GF-D8 (cell line): ENCODE results near the gene PLPPR4.
"Not testable (repeated sequence)": the region's sequence is repeated elsewhere in the genome, so short reads cannot be mapped to it uniquely, and the experiment has no call there.

ENCODE experiments used
- DNase-seq: peaks from one replicate; lab custom pipeline; 2025; lab: John Stamatoyannopoulos, UW

Gene PLPPR4

DNA sequence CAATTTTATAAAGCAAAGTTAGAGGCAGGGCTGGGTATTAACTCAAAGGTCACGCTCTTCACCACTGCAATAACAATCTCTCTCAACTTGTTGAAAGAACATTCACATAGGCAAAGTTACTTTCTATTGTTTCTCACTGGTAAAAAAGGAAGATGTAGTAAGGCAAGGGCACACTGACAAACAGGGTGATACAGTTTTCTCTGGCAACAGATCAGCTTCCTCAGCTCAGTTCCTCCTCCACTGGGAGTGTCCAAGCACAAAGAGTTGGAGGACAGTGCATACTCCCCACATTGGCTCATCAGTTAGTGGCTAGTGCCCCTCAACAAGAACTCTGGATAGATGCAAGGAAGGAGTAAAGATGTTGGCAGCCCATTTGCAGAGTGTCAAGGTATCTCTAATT lies 3.7 kb downstream of the PLPPR4 start:
- no peak for DNase-seq

DNA sequence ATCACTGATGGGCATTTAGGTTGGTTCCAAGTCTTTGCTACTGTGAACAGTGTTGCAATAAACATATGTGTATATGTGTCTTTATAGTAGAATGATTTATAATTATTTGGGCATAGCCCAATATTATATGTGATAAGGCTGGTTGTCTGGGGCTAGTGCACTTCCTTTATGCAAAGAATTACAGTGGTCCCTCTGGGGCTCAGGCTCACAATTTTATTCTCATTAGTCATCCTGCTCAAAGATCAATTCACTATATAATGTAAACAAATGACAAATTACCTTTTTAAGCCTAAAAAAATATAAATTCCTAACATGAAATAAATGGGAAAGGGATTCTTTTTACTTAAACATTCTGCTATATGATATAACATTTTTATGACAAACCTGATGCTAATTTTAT lies 5.0 kb downstream of the PLPPR4 start:
- DNase-seq: no peak

DNA sequence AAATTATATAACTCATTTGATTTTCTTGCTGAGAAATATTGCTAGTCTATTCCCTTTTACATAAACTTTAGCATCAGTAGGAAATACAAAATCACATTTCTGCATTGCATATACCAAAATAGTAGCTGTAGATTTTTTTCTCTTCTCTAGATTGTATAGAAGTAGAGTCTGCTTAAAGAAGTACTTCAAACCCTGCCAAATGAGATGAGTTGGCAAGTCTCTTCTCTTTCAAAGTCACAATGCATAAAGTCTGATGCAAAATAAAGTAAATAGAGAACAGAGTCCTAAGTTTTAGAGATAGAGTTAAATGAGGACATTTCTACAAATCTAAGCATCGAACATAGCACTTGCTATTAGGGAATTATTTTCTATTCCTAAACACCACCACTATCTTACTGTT lies 6.4 kb downstream of the PLPPR4 start:
- DNase-seq: no peak

DNA sequence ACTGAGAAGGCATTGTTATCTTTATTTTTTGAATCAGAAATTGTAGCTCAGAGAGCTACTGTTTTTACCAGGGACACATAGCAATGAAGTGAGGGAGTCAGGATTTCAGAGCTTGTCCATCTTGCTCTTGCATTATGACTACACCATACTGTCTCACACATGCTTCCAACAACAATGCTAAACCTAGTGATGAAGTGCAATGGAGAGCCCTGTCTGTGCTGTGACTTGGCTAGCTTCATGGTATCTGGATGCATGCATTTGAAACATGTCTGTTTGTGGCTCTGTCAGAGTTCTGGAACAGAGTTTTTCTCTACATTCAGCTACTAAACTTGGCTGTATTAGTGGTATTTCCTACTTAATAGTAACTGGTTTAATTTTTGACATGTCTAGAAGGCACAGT lies 7.0 kb downstream of the PLPPR4 start:
- DNase-seq: no peak

DNA sequence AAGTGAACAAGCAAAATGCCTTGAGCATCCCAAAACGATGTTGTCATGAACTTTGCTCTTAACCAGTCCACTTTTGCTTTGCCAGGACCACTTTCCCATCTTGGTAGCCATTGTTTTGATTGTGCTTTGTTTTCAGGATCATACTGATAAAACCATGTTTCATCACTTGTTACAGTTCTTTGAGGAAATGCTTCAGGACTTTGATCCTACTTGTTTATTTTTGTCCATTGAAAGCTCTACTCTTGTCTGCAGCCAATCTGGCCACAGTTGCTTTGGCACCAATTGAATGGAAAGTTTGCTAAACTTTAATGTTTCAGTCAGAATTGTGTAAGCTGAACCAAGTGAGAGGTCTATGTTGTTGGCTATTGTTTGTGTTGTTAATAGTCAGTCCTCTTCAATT lies 12.8 kb downstream of the PLPPR4 start:
- no peak for DNase-seq

DNA sequence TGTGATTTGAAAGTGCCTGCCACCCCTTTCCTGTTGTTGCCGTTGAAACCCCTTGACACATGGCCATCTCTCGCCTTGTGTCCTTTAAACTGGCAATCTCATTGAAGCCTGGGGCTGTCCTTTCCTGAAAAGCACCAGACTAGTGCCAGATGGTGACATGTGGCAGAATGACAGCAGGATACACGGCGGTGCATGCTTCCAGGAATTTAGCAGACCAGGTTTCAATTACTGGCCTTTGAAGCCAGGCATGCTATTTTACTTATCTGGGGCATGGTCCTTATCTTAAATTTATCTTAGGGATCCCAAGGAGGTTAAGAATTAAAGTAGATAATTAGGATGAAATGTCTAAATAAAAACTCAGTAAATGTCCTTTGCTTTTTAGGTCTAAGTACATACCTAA lies 15.2 kb downstream of the PLPPR4 start:
- DNase-seq: no peak

DNA sequence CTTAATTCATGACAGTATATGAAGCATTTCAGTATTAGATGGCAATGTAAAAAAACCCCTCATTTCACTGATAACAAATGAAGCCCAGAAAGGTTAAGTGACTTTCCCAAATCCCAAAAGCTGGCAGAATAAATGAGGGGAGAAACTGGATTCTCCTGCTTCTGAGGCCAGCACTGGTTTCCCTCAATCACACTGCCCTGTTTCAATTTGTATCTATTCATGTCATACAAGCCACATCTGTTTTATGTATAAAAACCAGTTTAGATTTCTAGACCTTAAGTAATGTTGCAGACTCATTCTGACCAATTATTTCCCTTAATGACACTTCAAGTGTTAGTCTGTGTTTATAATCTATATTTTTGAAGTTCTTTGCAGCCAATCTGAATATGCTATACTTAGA lies 16.8 kb downstream of the PLPPR4 start:
- no peak for DNase-seq

DNA sequence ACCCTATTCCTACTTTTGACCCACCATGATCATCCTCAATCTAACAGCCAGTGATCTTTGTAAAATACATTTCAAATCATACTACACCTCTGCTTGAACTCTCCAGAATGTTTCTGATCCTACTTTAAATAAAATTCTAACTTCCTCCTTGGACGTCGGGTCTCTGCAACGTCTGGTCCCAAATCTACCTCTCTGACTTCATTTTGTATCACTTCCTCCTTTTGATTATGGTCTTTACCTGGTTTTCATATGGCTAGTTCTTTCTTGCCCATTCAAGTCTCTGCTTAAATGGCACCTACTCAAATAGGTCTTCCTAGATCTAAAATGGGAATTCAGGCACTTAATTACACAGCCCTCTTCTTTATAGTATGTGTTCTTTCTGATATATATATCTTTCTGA lies 18.2 kb downstream of the PLPPR4 start:
- no peak for DNase-seq

DNA sequence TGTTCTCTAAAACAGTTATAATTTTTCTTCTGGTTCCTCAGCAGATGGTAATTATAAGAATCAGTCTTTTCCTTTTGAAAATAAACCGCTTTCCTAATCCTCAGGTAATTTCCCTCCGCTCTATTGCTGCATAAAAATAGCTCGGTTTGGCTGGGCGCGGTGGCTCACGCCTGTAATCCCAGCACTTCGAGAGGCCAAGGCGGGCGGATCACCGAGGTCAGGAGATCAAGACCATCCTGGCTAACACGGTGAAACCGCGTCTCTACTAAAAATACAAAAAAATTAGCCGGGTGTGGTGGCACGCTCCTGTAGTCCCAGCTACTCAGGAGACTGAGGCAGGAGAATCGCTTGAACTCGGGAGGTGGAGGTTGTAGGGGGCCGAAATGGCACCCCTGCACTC lies 19.2 kb downstream of the PLPPR4 start:
- not testable (repeated sequence) for DNase-seq

DNA sequence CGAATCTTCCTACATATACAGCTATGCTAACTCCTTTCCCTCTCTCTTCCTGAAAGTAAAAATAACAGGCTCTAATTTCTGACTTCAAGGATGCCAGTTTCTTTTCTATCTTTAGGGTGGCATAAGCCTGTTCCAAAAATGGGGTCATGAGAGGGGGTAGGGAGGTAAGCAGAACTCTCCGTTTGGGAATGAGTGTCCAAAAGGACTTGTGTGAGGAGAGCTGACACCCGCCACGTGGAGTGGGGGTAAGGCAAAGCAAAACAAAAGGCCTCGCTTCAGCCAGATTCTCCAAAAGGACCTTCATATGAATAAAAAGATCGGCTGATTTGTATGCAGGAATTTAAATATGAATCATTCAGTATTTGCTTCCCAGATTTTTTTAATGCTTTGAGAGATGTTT lies 28.6 kb downstream of the PLPPR4 start:
- DNase-seq: no peak

DNA sequence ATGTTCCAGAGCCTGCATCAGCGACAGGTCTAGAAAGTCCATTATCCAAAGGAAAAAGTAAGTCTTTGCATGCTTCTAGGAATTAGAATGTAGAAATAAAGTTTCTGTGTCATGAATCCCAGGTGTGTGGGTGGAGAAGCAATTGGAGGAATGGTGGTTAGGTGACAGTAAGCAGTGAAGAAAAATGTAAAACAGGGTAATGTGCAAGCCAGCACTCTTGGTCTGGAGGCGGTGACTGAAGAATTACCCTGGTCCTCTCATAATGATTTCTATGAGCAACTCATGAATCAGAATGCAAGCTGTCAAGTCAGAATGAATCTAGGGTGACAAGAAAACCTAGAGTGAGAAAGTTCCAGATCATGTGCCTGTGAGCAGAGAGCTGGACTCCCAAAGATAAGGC lies 33.6 kb downstream of the PLPPR4 start:
- no peak for DNase-seq

DNA sequence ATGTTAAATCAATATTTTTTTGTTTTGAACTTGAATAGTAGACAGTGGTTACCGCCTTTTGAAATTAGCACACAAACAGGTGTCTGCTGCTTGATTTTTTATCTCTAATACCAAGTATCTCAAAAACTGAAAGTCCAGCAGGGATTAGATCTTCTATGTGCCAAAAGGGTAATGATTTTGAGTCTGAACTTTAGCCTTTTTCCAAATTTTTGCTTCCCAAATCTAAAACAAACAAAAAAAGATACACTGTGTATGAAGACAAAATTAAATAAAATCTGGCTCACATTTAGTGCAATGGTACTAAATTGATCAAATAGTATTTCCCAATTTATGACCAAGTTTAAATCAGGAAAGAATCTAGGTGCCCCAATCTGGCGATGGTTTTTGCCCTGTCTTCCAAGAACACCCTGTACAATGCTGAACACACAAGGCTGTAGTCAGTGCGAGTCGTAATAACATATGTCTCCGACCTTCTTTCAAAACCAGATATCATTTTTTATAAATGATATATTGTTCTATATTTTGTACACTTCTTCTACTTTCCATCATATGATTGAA lies 40.5 kb downstream of the PLPPR4 start:
- DNase-seq: no peak

DNA sequence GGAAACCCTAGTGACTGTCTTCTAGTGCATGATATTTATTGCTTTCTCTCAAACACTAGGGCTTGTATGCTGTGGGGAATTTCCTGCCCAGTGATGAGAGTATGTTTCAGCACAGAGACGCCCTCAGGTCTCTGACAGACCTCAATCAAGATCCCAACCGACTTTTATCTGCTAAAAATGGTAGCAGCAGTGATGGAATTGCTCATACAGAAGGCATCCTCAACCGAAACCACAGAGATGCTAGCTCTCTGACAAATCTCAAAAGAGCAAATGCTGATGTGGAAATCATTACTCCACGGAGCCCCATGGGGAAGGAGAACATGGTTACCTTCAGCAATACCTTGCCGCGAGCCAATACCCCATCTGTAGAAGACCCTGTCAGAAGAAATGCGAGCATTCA lies 41.3 kb downstream of the PLPPR4 start:
- DNase-seq: no peak

DNA sequence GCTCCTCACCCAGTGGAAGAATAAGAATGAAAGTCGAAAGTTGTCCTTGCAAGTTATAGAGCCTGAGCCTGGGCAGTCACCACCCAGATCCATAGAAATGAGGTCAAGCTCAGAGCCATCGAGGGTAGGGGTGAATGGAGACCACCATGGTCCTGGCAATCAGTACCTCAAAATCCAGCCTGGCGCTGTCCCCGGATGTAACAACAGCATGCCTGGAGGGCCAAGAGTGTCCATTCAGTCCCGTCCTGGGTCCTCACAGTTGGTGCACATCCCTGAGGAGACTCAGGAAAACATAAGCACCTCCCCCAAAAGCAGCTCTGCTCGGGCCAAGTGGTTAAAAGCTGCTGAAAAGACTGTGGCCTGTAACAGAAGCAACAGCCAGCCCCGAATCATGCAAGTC lies 41.8 kb downstream of the PLPPR4 start:
- DNase-seq: no peak

DNA sequence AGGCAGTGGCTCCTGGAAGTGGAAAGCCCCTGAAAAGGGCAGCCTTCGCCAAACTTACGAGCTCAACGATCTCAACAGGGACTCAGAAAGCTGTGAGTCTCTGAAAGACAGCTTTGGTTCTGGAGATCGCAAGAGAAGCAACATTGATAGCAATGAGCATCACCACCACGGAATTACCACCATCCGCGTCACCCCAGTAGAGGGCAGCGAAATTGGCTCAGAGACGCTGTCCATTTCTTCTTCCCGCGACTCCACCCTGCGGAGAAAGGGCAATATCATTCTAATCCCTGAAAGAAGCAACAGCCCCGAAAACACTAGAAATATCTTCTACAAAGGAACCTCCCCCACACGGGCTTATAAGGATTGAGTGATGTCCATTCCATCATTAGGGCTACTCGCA lies 42.4 kb downstream of the PLPPR4 start:
- no peak for DNase-seq

DNA sequence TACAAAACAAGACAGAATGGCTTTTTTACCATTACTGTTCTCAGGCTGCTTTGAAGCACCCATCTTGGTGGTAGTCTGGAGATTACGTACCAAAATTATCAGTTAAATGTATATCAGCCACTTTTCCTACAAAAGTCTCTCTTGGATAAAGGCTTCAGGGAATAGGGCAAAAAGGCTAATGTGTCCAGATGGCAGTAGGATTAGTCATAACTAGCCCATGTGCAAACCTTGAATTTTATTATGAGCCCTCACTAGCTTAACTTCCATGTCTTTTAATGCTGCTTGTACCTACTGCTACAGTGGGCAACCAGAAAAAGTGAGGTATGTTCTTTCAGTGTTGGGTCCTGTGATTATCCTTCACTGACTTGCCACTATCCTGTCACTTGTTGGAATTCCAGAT lies 51.0 kb downstream of the PLPPR4 start:
- DNase-seq: no peak

DNA sequence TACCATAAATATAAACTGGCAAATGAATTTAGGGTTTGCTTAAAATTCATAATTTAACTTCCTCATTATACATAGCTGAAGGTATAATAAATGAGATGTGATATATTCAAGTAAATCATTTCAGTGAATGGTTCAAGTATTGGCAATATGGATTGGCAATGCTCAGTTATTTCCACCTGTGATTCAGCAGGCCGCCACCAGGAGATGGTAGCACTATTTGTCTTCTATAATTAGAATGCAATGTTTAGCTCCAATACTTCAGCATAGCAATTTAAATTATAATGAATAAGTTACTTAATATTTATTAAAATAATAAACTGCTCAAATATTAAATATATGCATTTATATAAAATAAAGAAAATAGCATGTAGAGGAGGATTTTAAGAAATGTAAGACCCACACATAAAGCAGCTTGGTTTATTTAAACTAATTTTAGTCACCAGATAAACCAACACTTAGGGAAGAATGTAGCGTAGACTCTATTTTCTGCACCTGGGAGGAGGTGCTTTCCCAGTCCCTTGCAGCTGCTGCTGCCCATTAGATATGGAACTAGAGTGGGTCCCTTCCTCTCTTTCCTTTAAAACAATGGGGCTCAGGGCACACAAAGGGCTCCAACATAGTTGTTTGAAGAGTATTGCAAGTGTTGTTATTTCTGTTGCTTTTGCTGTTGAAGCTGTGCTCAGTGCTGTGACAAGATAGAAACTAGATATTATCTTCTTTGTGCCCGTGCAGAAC lies 62.1 kb downstream of the PLPPR4 start:
- DNase-seq: no peak

DNA sequence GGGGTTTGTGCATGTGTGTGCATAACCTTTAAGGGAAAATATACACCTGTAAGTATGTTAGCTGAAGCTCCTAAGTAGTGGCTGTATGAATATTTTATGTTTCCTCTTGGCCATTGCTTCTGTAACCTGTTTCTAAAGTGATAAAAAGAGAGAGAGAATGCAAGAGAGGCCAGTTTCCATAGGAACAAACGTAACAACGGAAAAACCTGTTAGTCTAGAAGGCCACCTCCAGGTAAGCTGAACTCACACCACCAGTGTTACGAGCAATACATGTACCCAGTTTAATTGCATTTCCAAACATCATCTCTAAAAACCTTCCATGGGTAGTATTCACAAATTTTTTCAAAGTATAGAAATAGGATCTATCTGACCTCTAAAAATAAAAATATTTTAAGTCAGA lies 63.1 kb downstream of the PLPPR4 start:
- no peak for DNase-seq

DNA sequence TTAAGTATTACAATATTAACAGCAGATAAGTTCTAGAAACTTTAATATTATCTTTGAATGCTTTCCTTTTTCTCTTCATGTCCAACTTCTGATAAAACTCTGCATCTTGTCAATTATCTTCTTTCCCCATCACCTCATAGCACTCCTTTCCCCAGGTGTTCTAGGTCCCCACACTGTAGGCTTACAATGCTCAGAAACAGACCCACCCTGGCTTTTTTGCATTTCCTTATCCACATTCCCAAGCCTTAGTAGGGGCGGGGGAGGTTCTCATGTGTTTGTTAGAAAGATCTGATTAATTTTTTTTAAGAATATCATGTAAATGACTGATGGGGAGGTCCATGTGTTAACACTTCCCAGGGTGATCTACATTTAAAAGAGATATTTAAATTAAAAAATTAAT lies 63.9 kb downstream of the PLPPR4 start:
- DNase-seq: no peak

DNA sequence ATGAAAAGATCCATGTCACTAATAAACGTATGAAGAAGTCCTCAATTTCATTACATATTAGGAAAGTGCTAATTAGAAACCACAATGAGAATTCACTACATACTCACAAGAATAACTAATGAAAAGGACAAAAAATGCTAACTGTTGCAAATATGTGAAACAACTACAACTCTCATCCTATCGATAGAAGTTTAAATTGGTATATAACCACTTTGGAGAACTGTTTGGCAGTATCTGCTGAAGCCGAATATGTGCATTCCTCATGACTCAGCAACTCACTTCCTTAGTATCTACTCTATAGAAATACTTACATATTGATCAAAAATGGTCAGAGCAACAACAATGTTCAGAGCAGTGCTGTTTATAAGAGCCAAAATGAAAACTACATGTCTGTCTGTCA lies 66.8 kb downstream of the PLPPR4 start:
- DNase-seq: no peak

DNA sequence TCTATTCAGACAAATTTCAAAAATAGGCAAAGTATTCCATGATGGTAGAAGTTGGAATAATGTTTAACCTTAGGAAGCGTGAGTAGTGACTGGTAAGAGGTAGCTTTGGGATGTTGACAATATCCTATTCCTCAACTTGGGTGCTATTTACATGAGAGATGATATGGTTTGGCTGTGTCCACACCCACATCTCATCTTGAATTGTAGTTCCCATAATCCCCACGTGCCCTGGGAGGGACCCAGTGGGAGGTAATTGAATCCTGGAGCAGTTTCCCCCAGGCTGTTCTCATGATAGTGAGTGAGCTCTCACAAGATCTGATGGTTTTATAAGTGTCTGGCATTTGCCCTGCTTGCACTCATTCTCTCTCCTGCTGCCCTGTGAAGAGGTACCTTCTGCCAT lies 67.3 kb downstream of the PLPPR4 start:
- DNase-seq: no peak

DNA sequence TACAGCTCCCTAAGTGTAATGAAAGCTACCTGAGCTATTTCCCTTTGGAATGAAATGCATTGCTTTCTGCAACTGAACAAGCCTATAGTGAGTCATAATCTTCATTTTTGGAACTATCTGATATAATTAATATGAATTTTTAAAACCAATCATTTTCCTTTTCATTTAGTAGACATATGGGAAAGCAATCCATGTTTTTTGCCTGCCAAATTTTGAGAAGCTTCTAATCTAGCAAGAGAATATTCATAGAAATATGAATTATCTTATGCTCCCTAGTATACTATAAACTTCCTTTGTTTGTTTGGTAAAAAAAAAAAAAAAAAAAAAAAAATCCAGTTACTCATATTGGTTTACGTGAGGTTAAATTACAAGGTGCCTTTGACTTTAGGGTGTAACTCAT lies 68.3 kb downstream of the PLPPR4 start:
- no peak for DNase-seq

DNA sequence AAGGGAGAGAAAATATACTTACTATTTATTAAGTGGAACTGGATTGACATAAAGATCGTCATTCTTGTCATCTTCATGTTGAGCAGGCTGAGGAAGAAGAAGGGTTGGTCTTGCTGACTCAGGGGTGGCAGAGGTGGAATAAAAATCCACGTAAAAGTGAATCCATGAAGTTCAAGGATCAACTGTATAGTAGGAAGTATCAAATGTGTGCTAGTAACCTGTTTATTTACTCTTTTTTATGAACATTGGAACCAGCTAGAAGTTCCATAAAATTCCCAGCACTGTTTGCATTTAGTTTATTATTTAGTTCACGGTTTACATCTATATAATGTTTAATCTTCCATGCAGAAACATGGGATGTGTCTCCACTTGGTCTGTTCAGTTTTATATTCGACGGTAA lies 70.7 kb downstream of the PLPPR4 start:
- DNase-seq: no peak

DNA sequence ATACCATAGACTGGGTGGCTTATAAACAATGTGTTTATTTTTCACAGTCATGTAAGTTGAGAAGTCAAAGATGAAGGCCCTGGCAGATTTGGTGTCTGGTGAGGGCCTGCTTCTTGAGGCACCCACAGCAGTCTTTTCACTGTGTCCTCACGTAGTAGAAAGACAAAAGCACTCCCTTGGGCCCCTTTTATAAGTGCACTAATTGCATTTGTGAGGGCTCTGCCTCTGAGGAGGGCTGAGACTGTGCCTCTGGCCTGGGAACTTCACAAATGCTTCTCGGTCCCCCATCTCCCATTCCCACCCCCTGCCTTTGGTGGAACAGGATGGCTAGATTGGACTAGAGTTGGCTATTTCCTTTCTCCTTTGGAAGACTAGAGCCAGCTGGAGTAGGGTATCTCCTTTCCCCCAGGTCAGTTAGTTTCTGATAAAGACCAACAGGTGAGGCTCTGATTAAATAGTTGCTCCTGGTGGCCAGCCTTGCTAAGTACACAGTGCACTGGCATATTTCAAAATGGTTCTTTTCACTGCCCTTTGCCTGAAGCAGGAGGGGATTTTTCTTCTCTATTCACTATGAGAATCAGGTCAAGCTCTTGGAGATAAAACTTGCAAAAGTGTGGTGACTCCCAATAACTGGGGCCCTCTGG lies 82.9 kb downstream of the PLPPR4 start:
- no peak for DNase-seq
